ENCODE data around the gene BAMBI.

GRCh38 chr10:28680358-28680752 is 3.0 kb downstream of the BAMBI start:
- TF ChIP-seq CTCF (IDR thresholded peaks at IDR 0.05) (no peak), POLR2A (IDR thresholded peaks at IDR 0.05) (no peak), POLR2AphosphoS5 (IDR thresholded peaks at IDR 0.05) (no peak)

Measured in sigmoid colon (tissue), 4 donors.